Esophagus muscularis mucosa (tissue), 4 donors: ENCODE results near the gene PIP5K1B.

ENCODE experiments used
- CTCF ChIP-seq, 3 experiments: fragments of 200-600 bp in 2 of 3; fragments of 450-650 bp in 1 of 3; sonication (generic) in 2 of 3; IDR thresholded peaks; one replicate each; pipeline ENCODE4 v1.5.1; 2017 to 2019; ENCODE audit warnings: antibody characterized with exemption in 3 of 3, mild to moderate bottlenecking in 2 of 3, moderate library complexity in 1 of 3
- EP300 ChIP-seq: sonication (generic); formaldehyde crosslinking; IDR thresholded peaks from one replicate; pipeline ENCODE4 v1.6.1; 2017; ENCODE audit warnings: antibody characterized with exemption
- POLR2A ChIP-seq: fragments of 450-650 bp; IDR thresholded peaks from one replicate; pipeline ENCODE4 v1.6.1; 2017; ENCODE audit warnings: antibody characterized with exemption, moderate library complexity, mild to moderate bottlenecking, low read depth
- POLR2AphosphoS5 ChIP-seq, 2 donors: sonication (generic); formaldehyde crosslinking; IDR thresholded peaks; one replicate each; pipeline ENCODE4 v1.6.1; 2017; ENCODE audit warnings: antibody characterized with exemption in 2 of 2

- no peak for TF ChIP-seq CTCF (IDR thresholded peaks at IDR 0.05)
- no peak for TF ChIP-seq POLR2A
- TF ChIP-seq EP300: no peak
- no peak for TF ChIP-seq POLR2AphosphoS5 (IDR thresholded peaks at IDR 0.05)
Observed at GRCh38 chr9:68883224-68883623, 178.2 kb downstream of the PIP5K1B start.
